Measurements from ENCODE around the gene TWSG1.

GRCh38 chr18:9343577-9343976 lies 9.0 kb downstream of the TWSG1 start:
- TF ChIP-seq, protein P1, sequence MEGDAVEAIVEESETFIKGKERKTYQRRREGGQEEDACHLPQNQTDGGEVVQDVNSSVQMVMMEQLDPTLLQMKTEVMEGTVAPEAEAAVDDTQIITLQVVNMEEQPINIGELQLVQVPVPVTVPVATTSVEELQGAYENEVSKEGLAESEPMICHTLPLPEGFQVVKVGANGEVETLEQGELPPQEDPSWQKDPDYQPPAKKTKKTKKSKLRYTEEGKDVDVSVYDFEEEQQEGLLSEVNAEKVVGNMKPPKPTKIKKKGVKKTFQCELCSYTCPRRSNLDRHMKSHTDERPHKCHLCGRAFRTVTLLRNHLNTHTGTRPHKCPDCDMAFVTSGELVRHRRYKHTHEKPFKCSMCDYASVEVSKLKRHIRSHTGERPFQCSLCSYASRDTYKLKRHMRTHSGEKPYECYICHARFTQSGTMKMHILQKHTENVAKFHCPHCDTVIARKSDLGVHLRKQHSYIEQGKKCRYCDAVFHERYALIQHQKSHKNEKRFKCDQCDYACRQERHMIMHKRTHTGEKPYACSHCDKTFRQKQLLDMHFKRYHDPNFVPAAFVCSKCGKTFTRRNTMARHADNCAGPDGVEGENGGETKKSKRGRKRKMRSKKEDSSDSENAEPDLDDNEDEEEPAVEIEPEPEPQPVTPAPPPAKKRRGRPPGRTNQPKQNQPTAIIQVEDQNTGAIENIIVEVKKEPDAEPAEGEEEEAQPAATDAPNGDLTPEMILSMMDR (IDR thresholded peaks at IDR 0.05) = no peak
- no peak for TF ChIP-seq EP300 (IDR thresholded peaks at IDR 0.05)
- TF ChIP-seq POLR2AphosphoS5 (IDR thresholded peaks at IDR 0.05) = no peak
